T follicular helper cell (primary cell): Measurements from ENCODE around the gene PACS2.
A peak's percentile ranks its signal among the peaks of the same experiment; 100 is the strongest.

Source experiments
- DNase-seq: peaks from one replicate; pipeline ENCODE4 v3.0.0-alpha.2; 2020; ENCODE audit warnings: low read depth

The PACS2 gene

DNA sequence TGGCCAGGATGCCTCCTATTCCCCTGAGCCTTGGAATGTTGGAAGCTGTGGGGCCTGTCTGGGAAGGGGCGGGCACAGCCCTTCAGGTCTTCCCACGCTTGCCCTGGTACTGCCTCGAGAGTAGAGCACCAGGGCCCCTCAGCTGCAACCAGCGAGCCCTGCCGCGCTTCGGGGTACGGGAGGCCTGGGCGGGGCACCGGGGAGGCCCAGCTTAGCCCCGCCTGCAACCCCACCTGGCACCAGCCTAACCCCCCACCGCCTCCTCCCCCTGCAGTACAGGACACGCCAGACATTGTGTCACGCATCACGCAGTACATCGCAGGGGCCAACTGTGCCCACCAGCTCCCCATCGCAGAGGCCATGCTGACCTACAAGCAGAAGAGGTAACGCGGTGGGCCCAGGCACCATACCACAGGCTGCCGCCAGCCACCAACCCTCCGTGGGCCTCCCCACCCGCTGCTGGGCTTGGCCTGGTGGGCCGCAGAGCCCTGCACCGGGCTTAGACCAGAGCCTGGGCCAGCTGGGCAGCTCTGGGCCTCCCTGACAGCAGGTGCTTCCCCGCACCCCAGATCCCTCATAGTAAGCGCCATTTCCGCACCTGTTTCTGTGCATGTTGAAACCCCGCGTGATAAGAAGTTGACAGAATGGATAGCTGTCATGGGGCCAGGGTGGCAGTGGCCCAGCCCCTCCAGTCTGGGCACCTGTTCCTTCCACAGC lies 70.2 kb downstream of the PACS2 start:
- DNase-seq, result no peak

DNA sequence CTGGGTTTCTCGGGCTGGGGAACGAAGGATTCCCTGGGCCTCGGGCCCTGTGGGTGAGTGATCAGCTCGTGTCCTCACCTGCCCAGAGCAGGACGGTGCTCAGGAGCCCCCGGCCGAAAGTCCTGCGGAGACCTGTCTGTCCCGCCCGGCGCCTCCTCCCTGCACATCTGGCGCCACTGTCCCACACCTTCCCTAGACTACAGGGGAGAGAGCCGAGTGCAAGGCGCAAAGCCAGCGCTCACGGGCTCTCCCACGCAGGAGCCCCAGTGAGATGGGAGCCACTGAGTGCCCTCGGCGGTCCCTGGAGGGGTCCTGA lies 70.7 kb downstream of the PACS2 start:
- no peak for DNase-seq

DNA sequence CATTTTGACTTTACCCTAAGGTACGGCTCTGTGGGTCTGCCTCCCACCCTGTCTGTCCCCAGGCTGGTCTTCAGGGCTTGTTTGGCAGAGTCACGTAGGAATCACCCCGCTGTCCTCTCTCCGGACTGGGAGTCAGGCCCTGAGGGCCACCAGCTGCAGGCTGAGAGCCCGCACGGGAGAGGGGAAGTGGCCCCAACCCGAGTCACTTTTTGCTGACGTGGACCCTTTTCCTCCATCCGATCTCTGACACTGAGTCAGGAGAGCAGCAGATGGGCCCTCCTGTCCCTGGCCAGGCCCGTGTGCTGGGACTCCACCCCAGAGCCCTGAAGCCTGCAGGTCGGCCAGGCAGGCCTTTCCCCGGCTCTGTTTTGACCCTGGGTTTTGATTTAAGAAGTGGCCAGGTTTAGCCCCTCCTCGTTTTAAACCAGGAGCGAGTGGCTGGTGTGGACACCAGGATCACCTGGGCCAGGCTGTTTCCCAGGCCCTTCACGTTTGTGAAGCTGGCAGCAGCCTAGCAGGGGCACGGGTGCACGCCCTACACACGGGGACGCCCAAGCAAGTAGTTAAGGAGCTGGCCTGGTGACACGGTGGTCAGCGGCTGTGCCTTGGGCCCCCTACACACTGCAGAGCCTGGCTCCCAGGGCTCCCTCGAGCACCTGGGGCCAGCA lies 71.3 kb downstream of the PACS2 start:
- no peak for DNase-seq

DNA sequence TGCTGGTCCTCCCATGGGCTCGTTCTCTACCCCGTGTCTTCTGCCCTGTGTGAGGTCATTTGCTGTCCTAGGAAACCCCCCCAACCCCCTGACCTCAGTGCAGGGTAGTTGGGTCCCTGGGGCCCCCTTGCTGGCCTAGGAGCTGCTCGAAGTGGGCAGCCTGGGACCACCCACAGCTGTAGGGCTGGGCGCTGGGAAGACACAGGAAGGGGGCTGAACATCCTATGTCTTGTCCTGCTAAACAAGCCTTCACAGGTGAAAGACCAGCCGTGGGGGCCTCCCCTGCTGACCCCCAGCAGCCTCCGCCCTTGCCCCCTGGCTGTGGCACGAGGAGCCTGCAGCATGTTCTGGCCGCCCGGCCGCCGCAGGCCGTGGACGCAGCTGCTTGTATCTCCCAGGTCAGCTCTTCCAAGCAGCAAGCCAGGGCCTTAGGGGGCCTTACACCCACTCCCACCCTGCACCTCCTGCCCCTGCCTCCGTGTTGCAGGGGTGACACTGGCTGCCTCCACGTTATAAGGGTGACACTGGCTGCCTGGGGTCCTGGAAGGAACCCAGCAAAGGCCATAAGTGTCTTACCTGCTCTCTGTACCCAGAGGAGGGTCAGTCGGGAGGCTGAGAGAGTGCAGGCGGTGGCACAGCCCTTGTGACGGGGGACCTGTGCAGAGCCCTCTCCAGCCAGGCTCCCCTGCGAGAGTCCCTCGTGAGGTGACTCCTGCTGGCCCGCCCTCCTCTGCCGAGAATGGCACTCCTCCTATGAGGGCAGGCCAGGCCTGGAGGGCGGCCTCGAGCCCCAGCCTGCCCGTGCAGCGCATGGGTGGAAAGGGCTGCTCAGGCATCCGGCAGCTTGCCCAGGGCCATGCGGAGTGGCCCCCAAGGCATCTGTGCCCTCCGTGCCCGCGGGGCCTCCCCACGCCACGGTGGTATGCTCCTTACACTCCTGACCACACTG lies 72.3 kb downstream of the PACS2 start:
- no peak for DNase-seq

DNA sequence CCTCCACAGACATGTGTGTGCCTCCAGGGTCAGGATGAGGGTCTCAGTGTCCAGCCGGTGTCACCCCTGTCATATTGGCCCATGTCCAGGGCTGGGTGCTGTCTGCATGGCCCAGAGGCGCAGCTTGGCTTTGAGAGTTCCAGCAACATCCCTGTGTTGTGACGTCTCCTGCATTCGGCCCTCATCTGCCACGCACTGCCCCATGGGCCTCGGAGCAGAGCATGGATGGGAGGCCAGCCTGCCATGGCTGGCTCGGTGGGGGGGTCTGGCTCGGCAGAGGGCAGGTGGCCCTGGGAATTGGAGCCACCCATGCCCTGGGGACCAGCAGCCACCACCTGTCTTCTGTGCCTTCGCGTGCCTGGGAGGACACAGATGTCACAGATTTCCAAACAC lies 73.0 kb downstream of the PACS2 start:
- no peak for DNase-seq

DNA sequence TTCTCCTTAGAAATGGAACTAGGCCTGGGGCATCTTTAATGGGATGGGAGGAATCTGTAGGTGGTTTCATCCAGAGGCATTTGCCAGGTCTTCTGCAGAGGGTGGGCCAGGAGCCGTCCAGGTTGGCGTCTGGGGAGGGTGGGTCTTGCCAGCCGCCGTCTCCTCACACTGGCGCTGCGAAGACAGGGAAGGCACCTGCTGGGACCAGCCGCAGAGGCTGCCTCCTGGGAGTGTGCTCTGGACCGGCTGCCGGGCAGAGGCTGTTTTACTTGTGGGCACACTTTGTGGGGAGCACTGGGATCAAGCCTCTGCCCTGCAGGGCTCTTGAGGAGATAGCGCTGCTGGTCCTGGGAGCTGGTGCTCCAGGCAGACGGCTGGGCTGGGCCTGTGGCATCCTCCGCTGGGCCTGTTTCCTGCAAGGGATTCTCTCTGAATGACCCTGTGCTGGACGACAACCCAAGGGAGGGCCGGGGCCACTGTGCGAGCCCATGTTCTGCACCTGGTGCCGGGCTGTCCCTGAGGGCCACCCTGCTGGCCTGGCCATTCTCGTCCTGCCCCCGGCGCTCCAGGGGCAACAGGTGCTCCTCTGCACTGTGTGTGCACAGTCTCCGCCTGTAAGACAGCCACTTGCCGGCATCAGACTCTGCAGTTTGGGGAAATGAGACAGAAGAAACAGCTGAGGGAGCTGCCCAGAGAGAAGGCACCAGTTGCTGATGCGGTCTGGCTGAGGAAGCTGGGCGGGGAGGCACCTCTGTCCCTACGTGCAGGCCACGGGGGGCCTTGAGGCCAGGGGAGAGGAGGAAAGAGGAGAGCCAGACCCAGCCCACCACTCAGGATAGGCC lies 73.8 kb downstream of the PACS2 start:
- DNase-seq, result no peak

DNA sequence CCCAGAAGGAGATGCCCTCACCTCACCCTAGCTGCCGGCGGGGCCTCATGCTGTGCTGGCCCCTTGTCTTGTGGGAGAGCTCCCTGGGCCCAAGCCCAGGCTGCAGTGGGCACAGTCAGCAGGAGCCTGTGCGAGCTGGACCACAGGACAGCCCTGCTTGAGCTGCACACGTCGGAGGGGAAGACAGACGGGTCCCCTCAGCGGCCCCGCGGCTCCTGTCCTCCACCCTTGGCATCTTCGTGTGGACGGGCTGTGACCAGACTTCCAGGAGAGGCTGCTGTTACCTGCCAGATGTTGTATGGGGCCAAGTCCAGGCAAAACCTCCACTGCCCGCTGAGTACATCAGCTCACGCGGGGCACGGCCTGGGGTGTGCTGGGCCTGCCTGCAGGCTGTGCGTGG lies 74.4 kb downstream of the PACS2 start:
- DNase-seq, result no peak

DNA sequence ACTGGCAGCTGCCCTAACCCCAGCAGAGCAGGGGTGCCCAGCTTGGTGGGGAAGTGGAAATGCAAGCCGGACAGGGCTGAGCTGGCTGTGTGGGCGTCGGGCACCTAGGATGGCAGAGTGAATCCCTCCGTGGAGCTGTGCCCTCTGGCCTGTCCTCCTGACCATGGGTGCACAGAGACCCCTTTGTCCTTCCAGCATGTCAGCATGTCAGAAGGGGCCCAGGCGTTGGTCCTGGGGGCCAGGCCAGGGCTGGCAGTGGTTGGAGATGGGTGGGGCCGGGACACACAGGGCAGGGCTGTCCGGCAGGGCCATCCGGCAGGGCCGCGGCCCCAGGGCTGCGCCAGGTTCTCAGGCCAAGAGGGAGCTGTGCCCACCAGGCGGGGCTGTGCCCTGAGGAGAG lies 75.0 kb downstream of the PACS2 start:
- DNase-seq, result no peak

DNA sequence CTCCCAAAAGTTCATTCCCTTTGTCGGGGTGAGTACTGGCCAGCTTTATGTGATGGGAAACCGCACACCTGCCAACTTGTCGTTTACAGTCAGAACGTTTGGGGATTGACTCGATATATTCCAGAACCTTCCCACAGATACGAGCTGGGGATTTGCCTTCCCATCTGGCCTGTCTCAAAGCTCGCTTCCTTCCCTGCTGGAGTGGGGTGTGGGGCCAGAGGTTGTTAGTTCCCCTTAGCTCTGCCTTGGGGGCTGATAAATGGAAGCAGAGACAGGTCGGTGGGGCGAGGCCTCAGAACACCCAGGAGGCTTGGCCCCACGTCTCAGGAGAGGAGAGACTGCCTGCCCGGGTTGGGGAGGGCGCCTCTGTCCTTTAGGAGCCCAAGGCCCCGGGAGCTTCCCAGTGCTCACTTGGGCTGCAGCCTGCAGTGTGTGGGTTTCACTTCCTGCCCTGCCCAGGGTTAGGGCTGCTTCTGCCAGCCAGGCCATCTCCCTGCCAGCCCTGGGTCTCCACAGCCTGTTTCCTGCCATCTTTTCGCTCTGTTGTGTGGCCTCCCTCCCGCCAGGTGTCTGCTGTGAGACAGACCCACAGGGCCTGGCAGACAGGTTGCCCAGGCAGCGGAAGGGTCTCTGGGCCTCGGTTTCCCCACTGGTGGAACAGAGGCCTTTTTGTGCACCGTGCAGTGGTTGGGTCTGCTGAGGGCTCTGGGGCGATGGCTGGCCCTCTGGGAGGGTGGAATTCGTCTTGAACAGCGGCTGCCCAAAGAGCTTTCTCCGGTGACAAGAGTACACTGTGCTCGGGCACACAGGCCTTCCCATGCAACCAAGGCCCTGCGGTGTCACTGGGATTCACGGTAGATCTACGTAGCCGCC lies 75.7 kb downstream of the PACS2 start:
- no peak for DNase-seq

DNA sequence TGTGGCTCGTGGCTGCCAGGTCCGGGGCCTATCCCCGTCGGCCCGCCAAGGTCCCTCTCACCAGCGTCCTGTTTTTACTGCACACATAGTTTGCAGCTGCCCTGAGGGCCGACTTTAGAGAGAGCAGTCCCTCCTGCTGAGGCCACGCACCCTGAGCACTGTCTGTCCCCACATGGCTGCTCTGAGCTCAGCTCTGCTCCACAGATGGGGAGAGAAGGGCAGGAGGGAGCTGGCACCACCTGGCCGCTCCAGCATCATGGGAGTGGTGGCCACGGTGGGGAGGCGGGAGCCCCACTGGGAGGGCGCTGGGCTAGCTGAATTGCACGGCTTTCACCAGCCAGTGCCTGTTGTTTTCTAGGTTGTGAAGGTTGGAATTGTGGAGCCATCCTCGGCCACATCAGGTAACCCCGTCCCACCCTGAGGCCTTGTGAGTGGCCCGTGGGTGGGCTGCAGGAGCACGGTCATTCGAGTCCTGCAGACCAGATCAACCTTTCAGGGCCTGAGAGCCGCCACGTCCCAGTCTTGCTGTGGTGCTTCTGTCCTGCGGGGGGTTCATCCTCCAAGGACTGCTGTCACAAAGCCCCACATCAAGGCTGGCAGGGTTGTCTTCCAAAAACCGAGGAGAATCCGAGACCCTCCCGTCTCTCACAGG lies 76.4 kb downstream of the PACS2 start:
- DNase-seq, result no peak

DNA sequence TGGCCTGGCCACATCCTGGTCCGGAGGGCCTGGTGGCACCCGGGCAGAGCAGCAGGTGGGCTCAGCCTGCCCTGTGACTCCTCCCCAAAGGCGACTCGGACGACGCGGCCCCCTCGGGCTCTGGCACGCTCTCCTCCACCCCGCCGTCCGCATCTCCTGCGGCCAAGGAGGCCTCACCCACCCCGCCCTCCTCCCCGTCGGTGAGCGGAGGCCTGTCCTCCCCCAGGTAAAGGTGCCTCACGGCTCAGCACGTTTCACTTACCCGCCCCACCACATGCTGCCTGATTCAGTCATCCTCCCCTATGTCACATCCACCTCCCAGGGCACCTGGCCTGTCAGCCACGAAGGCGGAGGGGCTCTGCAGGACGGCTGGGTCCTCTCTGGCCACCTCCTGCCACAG lies 77.0 kb downstream of the PACS2 start:
- DNase-seq, result no peak

DNA sequence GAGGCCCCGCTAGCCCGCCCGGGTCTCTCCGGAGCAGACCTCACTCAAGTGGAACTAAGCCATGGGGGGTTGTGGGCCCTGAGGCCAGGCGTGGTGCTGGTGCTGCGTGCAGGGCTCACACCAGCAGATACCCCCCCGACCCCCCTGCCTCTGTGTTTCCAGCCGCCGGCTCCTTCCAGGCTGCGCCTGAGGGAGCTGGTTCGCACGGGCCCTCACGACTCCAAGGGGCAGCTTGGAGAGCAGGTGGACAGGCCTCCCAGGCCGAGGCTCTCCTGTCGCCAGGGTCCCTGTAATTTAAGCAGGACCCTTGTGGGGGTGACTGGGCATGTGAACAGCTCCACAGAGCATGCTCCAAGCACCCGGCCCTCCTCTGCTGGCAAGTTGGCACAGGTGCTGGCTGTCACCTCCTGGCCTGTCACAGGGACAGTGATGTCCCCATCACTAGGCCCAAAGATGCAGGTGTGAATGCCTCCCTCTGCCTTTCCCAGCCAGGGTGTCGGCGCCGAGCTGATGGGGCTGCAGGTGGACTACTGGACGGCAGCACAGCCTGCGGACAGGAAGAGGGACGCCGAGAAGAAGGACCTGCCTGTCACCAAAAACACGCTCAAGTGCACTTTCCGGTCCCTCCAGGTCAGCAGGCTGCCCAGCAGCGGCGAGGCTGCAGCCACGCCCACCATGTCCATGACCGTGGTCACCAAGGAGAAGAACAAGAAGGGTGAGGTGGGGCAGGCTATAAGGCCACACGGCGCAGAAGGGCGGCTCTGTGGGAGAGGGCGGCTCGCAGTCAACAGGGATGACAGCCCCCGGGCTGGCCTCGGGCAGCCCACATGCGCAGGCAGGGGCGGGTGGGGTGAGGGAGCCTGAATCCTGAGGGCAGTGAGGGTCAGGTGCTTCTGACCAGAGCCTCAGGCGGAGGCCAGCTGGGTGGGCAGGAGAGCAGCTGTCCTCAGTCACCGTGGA lies 77.9 kb downstream of the PACS2 start:
- DNase-seq, result no peak

DNA sequence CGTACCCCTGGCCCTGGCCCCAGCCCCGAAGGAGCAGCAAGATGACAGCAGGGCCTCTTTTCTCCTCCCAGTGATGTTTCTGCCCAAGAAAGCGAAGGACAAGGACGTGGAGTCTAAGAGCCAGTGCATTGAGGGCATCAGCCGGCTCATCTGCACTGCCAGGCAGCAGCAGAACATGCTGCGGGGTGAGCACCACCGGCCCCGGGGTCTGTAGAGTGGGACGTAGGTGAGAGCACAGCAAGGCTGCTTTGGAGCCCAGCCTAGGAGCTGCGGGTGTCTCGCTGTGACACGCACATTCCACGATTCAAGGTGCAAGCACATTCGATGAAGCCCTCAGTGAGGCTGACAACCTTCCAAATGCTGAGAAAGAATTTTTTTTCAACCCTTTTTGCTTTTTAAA lies 78.6 kb downstream of the PACS2 start:
- no peak for DNase-seq

DNA sequence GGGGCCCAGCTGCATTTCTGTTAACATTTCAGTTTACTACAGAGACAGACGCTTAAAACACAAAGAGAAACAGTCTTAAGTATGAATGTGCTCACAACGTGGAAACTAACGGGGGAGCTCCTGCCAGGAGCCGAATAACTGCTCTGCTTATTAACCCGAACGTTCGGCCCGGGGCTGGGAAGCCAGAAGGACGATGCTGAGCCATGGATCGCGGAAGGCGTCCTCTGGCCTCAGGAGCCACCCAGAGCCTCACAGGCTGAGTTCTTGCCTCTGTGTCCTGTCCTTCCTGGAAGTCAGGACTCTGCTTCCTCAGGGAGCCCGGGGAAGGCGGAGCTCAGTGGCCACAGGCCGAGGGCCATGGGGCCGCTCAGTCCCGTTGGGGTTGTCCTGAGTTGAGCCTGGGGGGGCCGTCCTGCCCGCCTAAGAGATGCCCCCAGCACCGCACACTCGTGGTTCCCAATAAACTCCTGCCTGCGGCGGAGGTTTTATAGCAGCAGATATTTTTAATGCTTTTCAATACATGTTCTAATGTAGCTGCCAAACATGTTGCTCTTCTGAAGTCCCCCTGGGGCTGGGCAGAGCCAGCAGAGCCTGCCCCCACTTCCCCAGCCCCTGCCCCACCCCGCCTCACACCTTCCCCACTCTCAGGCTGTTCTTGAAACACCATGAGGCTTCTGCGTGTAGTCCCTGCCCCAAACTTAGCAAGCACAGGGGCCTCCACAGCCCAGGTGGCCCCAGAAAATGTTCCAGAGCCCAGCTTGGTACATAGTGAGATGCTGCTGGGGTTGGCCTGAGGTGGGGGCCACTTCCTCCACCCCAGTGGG lies 80.4 kb downstream of the PACS2 start:
- no peak for DNase-seq

DNA sequence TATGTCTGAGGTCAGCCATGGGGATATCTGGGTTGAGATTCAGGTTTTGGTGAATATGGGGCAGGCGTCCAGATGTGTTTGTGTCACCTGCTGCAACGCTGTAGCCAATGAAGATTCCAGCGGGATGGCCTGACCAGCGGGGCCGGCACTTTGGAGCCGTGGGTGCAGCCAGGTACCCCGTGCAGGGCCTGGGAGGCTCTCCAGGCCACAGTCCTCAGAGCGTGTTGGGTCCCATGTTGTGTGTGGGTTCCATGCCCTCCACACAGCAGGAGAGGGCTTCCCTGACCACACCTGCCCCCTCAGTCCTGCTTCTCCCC lies 80.9 kb downstream of the PACS2 start:
- no peak for DNase-seq

DNA sequence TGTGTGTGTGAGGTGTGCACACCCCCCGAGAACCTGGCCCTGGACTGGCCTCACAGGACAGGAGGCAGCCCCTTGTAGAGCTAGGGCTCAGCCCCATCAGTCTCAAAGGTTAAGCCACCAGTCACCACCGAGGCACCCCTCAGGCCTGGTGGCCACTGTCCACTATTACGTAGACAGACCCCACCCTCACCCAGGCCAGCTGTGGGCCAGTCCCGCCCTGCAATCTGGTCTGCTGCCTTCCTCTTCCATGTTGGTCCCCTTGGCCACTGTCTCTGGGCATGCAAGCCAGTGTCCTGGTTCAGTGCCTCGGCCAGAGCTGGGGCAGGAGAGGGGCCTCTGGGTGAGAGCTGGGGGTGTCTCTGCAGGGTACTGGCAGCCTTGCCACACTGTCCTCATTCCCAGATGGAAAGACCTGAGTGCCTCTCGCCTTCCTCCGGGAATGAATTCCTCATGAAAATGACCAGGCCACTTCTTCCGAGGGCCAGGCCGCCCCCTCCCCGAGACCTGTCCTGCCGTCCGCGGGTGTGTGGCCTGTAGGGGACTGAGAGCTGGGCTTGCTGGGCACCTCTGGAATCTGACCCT lies 82.9 kb downstream of the PACS2 start:
- DNase-seq, result no peak

DNA sequence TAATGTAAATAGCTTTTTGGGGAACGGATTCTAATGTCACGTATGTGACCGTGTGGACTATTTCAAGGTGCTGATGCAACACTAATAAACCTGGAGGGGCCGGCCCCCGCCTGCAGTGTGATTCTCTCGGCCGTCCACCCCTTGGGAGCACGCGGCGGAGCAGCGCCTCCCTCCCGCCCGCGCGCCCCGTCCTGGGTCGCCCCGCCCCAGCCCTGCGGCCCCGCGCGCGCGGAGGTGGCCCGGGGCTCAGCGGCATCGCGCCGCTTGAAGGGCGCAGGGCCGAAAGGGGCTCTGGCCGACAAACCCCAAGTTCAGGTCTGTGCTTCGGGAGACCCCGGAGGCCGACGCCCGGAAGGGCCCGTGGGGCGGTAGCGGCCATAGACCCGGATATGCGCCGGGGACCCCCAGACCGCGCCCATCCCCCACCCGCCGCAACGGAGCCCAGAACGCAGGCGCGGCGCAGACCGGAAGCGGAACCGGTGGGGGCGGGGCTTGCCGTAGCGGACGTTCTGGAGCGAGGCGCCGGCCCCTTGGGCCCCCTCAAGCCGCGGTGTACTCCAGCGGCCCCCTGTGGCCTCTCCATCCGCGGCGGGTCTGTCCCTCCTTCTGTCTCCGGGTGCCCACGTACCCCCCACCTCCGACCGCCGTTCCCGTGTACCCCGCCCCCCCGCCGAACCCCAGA lies 83.6 kb downstream of the PACS2 start, which contains the start of gene TEX22:
Gene TEX22, plus strand, starts transcription at position 495 of the 682 bp plus-strand sequence. CDS start 803 bp downstream, outside the sequence.
- DNase-seq, result peak; percentile 76
